K562 (cell line): ENCODE data around the gene MAP4K1. TPM values are rescaled to one million over a fixed set of nuclear protein-coding genes. Genes with fewer than 3 reads are reported as not detected.

ENCODE experiments used
- CTBP1 ChIP-seq: fragments of 450-650 bp; IDR thresholded peaks from 2 replicates; pipeline ENCODE4 v1.6.1; 2016; ENCODE audit warnings: borderline replicate concordance
- CXXC5 ChIP-seq: fragments of 250-450 bp; sonication (Bioruptor Pico); IDR thresholded peaks from 2 replicates; pipeline ENCODE4 v1.8.0; 2022; ENCODE audit warnings: inconsistent platforms, mild to moderate bottlenecking, moderate library complexity
- DPF2 ChIP-seq: fragments of 450-650 bp; IDR thresholded peaks from 2 replicates; pipeline ENCODE4 v1.6.1; 2016
- EP400 ChIP-seq: fragments of 450-650 bp; IDR thresholded peaks from 2 replicates; pipeline ENCODE4 v1.6.1; 2017; ENCODE audit warnings: antibody characterized with exemption, mild to moderate bottlenecking, moderate library complexity
- FOSL1 ChIP-seq: fragments of 200-800 bp; sonication (Bioruptor generic); conservative IDR thresholded peaks from 2 replicates; pipeline ENCODE4 v1.6.1; 2016; ENCODE audit warnings: missing genetic modification characterization, missing compliant biosample characterization
- FOXJ2 ChIP-seq: fragments of 200-800 bp; sonication (Bioruptor generic); IDR thresholded peaks from 2 replicates; pipeline ENCODE4 v1.6.1; 2016; ENCODE audit warnings: missing genetic modification characterization, missing compliant biosample characterization
- HCFC1 ChIP-seq: IDR thresholded peaks from 2 replicates; pipeline ENCODE4 v1.6.1; 2012; ENCODE audit warnings: low read depth, low read length, improper control_type of control experiment
- KDM5B ChIP-seq: fragments of 200-600 bp; sonication (generic); IDR thresholded peaks from 2 replicates; pipeline ENCODE4 v1.6.1; 2012; ENCODE audit warnings: low read depth, mild to moderate bottlenecking, moderate library complexity, low read length, control low read depth, inconsistent platforms; ENCODE audit not compliant: insufficient replicate concordance
- MTA3 ChIP-seq: fragments of 450-650 bp; formaldehyde crosslinking; IDR thresholded peaks from 2 replicates; pipeline ENCODE4 v1.6.1; 2017; ENCODE audit warnings: mild to moderate bottlenecking, borderline replicate concordance
- POU5F1 ChIP-seq: fragments of 150-350 bp; IDR thresholded peaks from 2 replicates; pipeline ENCODE4 v1.6.1; 2014; ENCODE audit warnings: borderline replicate concordance, low read length, low read depth, mild to moderate bottlenecking; ENCODE audit not compliant: partially characterized antibody
- SIX5 ChIP-seq, 2 experiments: IDR thresholded peaks; 2 replicates each; pipeline ENCODE4 v1.6.1; 2011; ENCODE audit warnings: low read length in 2 of 2, borderline replicate concordance in 1 of 2, low read depth in 1 of 2, mild to moderate bottlenecking in 1 of 2, moderate library complexity in 1 of 2; ENCODE audit not compliant: insufficient read depth in 1 of 2
- SNRNP70 ChIP-seq: fragments of 200-400 bp; formaldehyde crosslinking; optimal IDR thresholded peaks from 2 replicates; pipeline ENCODE3; 2017; ENCODE audit warnings: low read depth, low read length
- TAF1 ChIP-seq: IDR thresholded peaks from 2 replicates; pipeline ENCODE4 v1.6.1; 2011; ENCODE audit warnings: mild to moderate bottlenecking, low read length, moderate library complexity; ENCODE audit not compliant: insufficient read depth, control insufficient read depth, severe bottlenecking; ENCODE audit errors: extremely low read depth
- ZBTB7A ChIP-seq: IDR thresholded peaks from 2 replicates; pipeline ENCODE4 v1.6.1; 2011; ENCODE audit warnings: low read depth, mild to moderate bottlenecking, low read length, moderate library complexity, borderline replicate concordance; ENCODE audit not compliant: control insufficient read depth
- ZFP30 ChIP-seq: fragments of 250-450 bp; sonication (Bioruptor Pico); IDR thresholded peaks from 2 replicates; pipeline ENCODE4 v1.8.0; 2022; ENCODE audit warnings: moderate library complexity, mild to moderate bottlenecking, inconsistent platforms, borderline replicate concordance
- ZFX ChIP-seq: sonication (generic); formaldehyde crosslinking; IDR thresholded peaks from 2 replicates; pipeline ENCODE4 v1.8.0; 2022; ENCODE audit warnings: mild to moderate bottlenecking, missing genetic modification reagents, moderate library complexity
- ZNF134 ChIP-seq: fragments of 250-450 bp; sonication (Bioruptor Pico); conservative IDR thresholded peaks from 2 replicates; pipeline ENCODE4 v1.4.0; 2020
- ZNF23 ChIP-seq: fragments of 250-450 bp; sonication (Bioruptor Pico); IDR thresholded peaks from 2 replicates; pipeline ENCODE4 v1.4.0; 2020; ENCODE audit warnings: mild to moderate bottlenecking
- ZNF431 ChIP-seq: sonication (generic); formaldehyde crosslinking; IDR thresholded peaks from 2 replicates; pipeline ENCODE4 v1.8.0; 2022; ENCODE audit warnings: mild to moderate bottlenecking, missing genetic modification reagents
- ZNF644 ChIP-seq: fragments of 200-800 bp; sonication (Bioruptor generic); IDR thresholded peaks from 2 replicates; pipeline ENCODE4 v1.6.1; 2016; ENCODE audit warnings: low read depth, missing genetic modification characterization, missing compliant biosample characterization
- polyA plus RNA-seq, 8 experiments: library from polyadenylated mRNA; depleted of rRNA in 4 of 8; stranded (reverse) in 5 of 8; unstranded in 3 of 8; fragments of >200 nt; fragmentation: Nextera tagmentation in 2 of 8; fragmentation: Illumina TruSeq in 1 of 8; extraction: Ambion mirVana in 2 of 8; extraction: Trizol in 1 of 8; gene quantifications; 2 replicates each; pipeline versions ENCODE4 v1.2.1 to v1.2.3, GENCODE V29; 2011 to 2014; ENCODE audit warnings: inconsistent platforms in 1 of 8, missing spikeins in 1 of 8
- total RNA-seq, 7 experiments: library from RNA; depleted of rRNA in 6 of 7; stranded (reverse); fragments of >200 nt in 6 of 7; fragmentation: Illumina TruSeq in 2 of 7; extraction: Trizol in 2 of 7; gene quantifications; 2 replicates each; pipeline versions ENCODE4 v1.2.1 to v1.2.3, GENCODE V29; 2011 to 2021; ENCODE audit warnings: low replicate concordance in 1 of 7
- TF ChIP-seq, protein P1 (sequence below): fragments of 250-450 bp; sonication (Bioruptor Pico); IDR thresholded peaks from 2 replicates; pipeline ENCODE4 v1.5.0; 2021
- TF ChIP-seq, protein P2 (sequence below): sonication (generic); formaldehyde crosslinking; IDR thresholded peaks from 2 replicates; pipeline ENCODE4 v1.9.0; 2022; ENCODE audit warnings: mild to moderate bottlenecking, missing genetic modification reagents
- TF ChIP-seq, protein P3 (sequence below): fragments of 200-800 bp; sonication (Bioruptor generic); IDR thresholded peaks from 2 replicates; pipeline ENCODE4 v1.6.1; 2017; ENCODE audit warnings: missing genetic modification characterization, missing compliant biosample characterization
- TF ChIP-seq, protein P4 (sequence below): fragments of 250-450 bp; sonication (Bioruptor Pico); IDR thresholded peaks from 2 replicates; pipeline ENCODE4 v1.4.0; 2020; ENCODE audit warnings: mild to moderate bottlenecking

Gene MAP4K1
- total and polyA plus RNA-seq, 9 of the 15 experiments (the other 6 are each of a cell fraction or from before 2014, with no cell fraction given) = 0.14 to 3.2 (median 0.73) TPM; not detected in 1

DNA sequence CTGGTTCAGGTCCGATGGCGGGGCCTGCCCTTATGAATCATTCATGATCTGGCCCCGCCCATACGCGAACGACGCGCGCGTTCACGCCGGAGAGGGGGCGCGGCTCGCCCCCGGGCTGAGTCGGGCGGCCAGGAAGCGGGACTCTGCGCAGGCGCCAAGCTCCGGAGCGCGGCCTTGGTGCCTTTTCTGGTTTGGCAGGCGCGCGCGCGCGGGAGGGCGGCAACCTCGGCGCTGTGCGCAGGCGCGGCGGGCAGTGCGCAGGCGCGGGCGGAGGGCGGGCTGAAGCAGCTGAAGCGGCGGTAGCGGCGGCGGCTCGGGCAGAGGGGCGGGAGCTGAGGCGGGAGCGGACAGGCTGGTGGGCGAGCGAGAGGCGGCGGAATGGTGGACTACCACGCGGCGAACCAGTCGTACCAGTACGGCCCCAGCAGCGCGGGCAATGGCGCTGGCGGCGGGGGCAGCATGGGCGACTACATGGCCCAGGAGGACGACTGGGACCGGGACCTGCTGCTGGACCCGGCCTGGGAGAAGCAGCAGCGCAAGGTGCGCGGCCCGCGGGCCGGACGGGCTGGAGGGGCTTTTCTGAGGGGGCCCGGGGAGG lies 29.7 kb upstream of the MAP4K1 start, which contains the start of gene ACTN4 (continued):
- TF ChIP-seq, protein P1, sequence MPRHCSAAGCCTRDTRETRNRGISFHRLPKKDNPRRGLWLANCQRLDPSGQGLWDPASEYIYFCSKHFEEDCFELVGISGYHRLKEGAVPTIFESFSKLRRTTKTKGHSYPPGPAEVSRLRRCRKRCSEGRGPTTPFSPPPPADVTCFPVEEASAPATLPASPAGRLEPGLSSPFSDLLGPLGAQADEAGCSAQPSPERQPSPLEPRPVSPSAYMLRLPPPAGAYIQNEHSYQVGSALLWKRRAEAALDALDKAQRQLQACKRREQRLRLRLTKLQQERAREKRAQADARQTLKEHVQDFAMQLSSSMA = 0 out of 2 replicates have a peak, but pooled peaks have one; percentile 43
- TF ChIP-seq ZFP30 (CRISPR knock-in tag) (no peak), MTA3 (peak; percentile 81; the same call in 1 of the 2 replicates), CXXC5 (CRISPR knock-in tag) (peak; percentile 74), ZNF644 (tag) (peak; percentile 77), SIX5 (IDR thresholded peaks at IDR 0.05; ENCODE audit: borderline replicate concordance in 1 of 2, insufficient read depth in 1 of 2, low read depth in 1 of 2, low read length in 2 of 2) (no peak), ZNF431 (CRISPR knock-in tag) (no peak), HCFC1 (no peak), ZNF23 (CRISPR knock-in tag) (no peak), DPF2 (no peak), CTBP1 (peak; percentile 84), FOXJ2 (tag) (0 out of 2 replicates have a peak, but pooled peaks have one; percentile 21), SNRNP70 (no peak), POU5F1 (peak; percentile 94), ZBTB7A (peak; percentile 88), EP400 (peak; percentile 75; the same call in 1 of the 2 replicates), FOSL1 (tag) (peak; percentile 69), KDM5B (peak; percentile 92), ZNF134 (CRISPR knock-in tag) (peak; percentile 75), TAF1 (peak; percentile 78), ZFX (CRISPR knock-in tag) (peak; percentile 54)
- TF ChIP-seq, protein P2, sequence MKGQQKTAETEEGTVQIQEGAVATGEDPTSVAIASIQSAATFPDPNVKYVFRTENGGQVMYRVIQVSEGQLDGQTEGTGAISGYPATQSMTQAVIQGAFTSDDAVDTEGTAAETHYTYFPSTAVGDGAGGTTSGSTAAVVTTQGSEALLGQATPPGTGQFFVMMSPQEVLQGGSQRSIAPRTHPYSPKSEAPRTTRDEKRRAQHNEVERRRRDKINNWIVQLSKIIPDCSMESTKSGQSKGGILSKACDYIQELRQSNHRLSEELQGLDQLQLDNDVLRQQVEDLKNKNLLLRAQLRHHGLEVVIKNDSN (CRISPR knock-in tag) = no peak
- TF ChIP-seq, protein P3, sequence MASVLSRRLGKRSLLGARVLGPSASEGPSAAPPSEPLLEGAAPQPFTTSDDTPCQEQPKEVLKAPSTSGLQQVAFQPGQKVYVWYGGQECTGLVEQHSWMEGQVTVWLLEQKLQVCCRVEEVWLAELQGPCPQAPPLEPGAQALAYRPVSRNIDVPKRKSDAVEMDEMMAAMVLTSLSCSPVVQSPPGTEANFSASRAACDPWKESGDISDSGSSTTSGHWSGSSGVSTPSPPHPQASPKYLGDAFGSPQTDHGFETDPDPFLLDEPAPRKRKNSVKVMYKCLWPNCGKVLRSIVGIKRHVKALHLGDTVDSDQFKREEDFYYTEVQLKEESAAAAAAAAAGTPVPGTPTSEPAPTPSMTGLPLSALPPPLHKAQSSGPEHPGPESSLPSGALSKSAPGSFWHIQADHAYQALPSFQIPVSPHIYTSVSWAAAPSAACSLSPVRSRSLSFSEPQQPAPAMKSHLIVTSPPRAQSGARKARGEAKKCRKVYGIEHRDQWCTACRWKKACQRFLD (CRISPR knock-in tag) = peak; percentile 90
- TF ChIP-seq, protein P4, sequence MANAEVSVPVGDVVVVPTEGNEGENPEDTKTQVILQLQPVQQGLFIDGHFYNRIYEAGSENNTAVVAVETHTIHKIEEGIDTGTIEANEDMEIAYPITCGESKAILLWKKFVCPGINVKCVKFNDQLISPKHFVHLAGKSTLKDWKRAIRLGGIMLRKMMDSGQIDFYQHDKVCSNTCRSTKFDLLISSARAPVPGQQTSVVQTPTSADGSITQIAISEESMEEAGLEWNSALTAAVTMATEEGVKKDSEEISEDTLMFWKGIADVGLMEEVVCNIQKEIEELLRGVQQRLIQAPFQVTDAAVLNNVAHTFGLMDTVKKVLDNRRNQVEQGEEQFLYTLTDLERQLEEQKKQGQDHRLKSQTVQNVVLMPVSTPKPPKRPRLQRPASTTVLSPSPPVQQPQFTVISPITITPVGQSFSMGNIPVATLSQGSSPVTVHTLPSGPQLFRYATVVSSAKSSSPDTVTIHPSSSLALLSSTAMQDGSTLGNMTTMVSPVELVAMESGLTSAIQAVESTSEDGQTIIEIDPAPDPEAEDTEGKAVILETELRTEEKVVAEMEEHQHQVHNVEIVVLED (CRISPR knock-in tag) = peak; percentile 85
